Mammary epithelial cell (primary cell): Measurements from ENCODE around the gene CD300E.

Source experiments
- CTCF ChIP-seq, 2 donors: IDR thresholded peaks in 1 of 2; conservative IDR thresholded peaks in 1 of 2; 2 replicates each; pipeline ENCODE4 v1.5.1; 2011 to 2012; ENCODE audit warnings: inconsistent platforms in 2 of 2, low read length in 2 of 2, mild to moderate bottlenecking in 2 of 2, control low read depth in 1 of 2, low read depth in 1 of 2; ENCODE audit not compliant: insufficient read depth in 1 of 2; ENCODE audit errors: extremely low read depth in 1 of 2
- EZH2 ChIP-seq: IDR thresholded peaks from 2 replicates; pipeline ENCODE4 v1.6.1; 2012; ENCODE audit warnings: low read length, inconsistent platforms, borderline replicate concordance

DNA sequence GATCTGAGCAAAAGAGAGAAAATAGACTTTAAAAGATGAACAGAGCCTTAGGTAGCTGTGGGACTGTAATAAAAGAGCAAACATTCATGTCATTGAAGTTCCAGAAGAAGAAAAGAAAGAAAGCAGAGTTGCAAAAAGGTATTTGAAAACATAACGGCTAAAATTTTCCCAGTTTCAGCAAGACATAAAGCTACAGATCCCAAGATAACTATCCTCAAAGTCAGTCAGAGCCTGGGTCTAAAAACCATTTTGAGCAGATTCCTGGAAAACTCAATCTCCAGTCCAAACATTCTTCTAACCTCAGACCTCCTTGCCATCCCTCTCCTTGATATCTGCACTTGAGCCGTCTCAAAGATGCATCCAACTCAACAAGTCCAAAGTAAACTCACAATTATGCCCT is 20.9 kb upstream of the CD300E start:
- TF ChIP-seq CTCF (conservative IDR thresholded peaks at IDR 0.05 in 1 of 2, IDR thresholded peaks at IDR 0.05 in 1 of 2; ENCODE audit: extremely low read depth in 1 of 2, insufficient read depth in 1 of 2, low read depth in 1 of 2, low read length in 2 of 2), result no peak
- TF ChIP-seq EZH2, result no peak
